H1 (cell line): ENCODE measurements around the gene NOS3. TPM values are rescaled to one million over a fixed set of nuclear protein-coding genes. Genes with fewer than 3 reads are reported as not detected.

Experiments
- CEBPB ChIP-seq: IDR thresholded peaks from 2 replicates; pipeline ENCODE4 v1.6.1; 2012; ENCODE audit warnings: low read depth, low read length
- CHD2 ChIP-seq: IDR thresholded peaks from 2 replicates; pipeline ENCODE4 v1.6.1; 2012; ENCODE audit warnings: low read length, improper control_type of control experiment
- CTBP2 ChIP-seq: IDR thresholded peaks from 2 replicates; pipeline ENCODE4 v1.7.0; 2011; ENCODE audit warnings: borderline replicate concordance, mild to moderate bottlenecking, moderate library complexity, mixed read lengths, low read length; ENCODE audit not compliant: insufficient read depth, insufficient read length
- JUN ChIP-seq: IDR thresholded peaks from 2 replicates; pipeline ENCODE4 v1.6.1; 2011; ENCODE audit warnings: low read depth, mild to moderate bottlenecking, improper control_type of control experiment, low read length
- KDM5A ChIP-seq: fragments of 200-600 bp; IDR thresholded peaks from 2 replicates; pipeline ENCODE4 v1.7.1; 2012; ENCODE audit warnings: mild to moderate bottlenecking, low read length, inconsistent platforms, mixed read lengths
- SP1 ChIP-seq: IDR thresholded peaks from 2 replicates; pipeline ENCODE4 v1.6.1; 2011; ENCODE audit warnings: low read depth, low read length
- TAF7 ChIP-seq: optimal IDR thresholded peaks from 2 replicates; pipeline ENCODE3; 2011; ENCODE audit warnings: low read depth, mild to moderate bottlenecking, inconsistent platforms, low read length, moderate library complexity, borderline replicate concordance
- polyA plus RNA-seq, 7 experiments: library from polyadenylated mRNA; depleted of rRNA in 3 of 7; stranded (reverse) in 5 of 7; unstranded in 2 of 7; fragments of >200 nt in 5 of 7; fragments of 200-250 nt in 2 of 7; gene quantifications; 1 replicate in 5 of 7; 2 replicates in 1 of 7; 4 replicates in 1 of 7; pipeline versions ENCODE4 v1.2.1 to v1.2.3, GENCODE V29; 2011 to 2013; ENCODE audit warnings: missing spikeins in 2 of 7, mixed read lengths in 2 of 7
- total RNA-seq: library from RNA; stranded (reverse); fragmentation: NEBNext Ultra II Directional; extraction: Animal tissue kit (Norgen Biotek cat#: 25700); gene quantifications from 2 replicates; pipeline ENCODE4 v1.2.1, GENCODE V29; 2021

NOS3 gene
- total and polyA plus RNA-seq, 2 of the 8 experiments (the other 6 are each of a cell fraction or from before 2014, with no cell fraction given): 4.4 to 16.2 TPM

- no peak for TF ChIP-seq CTBP2
- TF ChIP-seq CHD2: no peak
- TF ChIP-seq JUN: no peak
- no peak for TF ChIP-seq CEBPB
- no peak for TF ChIP-seq KDM5A
- TF ChIP-seq SP1: no peak
- no peak for TF ChIP-seq TAF7
Observed at GRCh38 chr7:150947761-150948651, 42.8 kb upstream of the NOS3 start (continued).
